Naive thymus-derived CD4-positive, alpha-beta T cell (primary cell): ENCODE results near the gene REX1BD. TPM values are rescaled to one million over a fixed set of nuclear protein-coding genes. Genes with fewer than 3 reads are reported as not detected.

ENCODE experiments used
- ATAC-seq: fragments of 150-1000 bp; cut with Tn5 transposase; 2 replicates; pipeline ENCODE4 v1.10.0; 2021; ENCODE audit warnings: mild to moderate bottlenecking, moderate library complexity
- CTCF ChIA-PET: fragments of 350-600 bp; sonication (Branson Sonifier 250); formaldehyde crosslinking; loops from one replicate; lab custom pipeline; 2021; ENCODE audit warnings: antibody characterized with exemption; lab: Charles Lee
- POLR2A ChIA-PET: fragments of 350-600 bp; sonication (Branson Sonifier 250); formaldehyde crosslinking; loops from one replicate; lab custom pipeline; 2021; ENCODE audit warnings: antibody characterized with exemption, inconsistent platforms; lab: Charles Lee
- DNase-seq, 9 donors: peaks; one replicate each; pipeline versions ENCODE4 v3.0.0 to v3.0.0-alpha.2; 2020 to 2022; ENCODE audit warnings: mixed read lengths in 1 of 9
- H3K27ac ChIP-seq: one replicate; pipeline ENCODE4 v1.7.0; 2013; ENCODE audit warnings: mild to moderate bottlenecking, low read depth, low read length, moderate library complexity
- H3K27me3 ChIP-seq, 2 donors: one replicate each; pipeline ENCODE4 v1.7.0; 2013; ENCODE audit warnings: low read length in 2 of 2, mild to moderate bottlenecking in 2 of 2, moderate library complexity in 2 of 2; ENCODE audit not compliant: control insufficient read depth in 2 of 2, insufficient read depth in 2 of 2
- H3K36me3 ChIP-seq, 3 experiments: 1 replicate in 2 of 3; 2 replicates in 1 of 3; pipeline ENCODE4 v1.7.0; 2013; ENCODE audit warnings: low read length in 3 of 3, mild to moderate bottlenecking in 3 of 3, moderate library complexity in 1 of 3; ENCODE audit not compliant: insufficient read depth in 3 of 3, control insufficient read depth in 2 of 3
- H3K4me1 ChIP-seq, 2 donors: one replicate each; pipeline ENCODE4 v1.7.0; 2013; ENCODE audit warnings: low read length in 2 of 2, mild to moderate bottlenecking in 2 of 2, moderate library complexity in 1 of 2; ENCODE audit not compliant: control insufficient read depth in 2 of 2, insufficient read depth in 2 of 2
- H3K4me3 ChIP-seq: 2 replicates; pipeline ENCODE4 v1.7.0; 2013; ENCODE audit warnings: mild to moderate bottlenecking, low read length
- H3K9me3 ChIP-seq, 3 experiments: 1 replicate in 2 of 3; 2 replicates in 1 of 3; pipeline ENCODE4 v1.7.0; 2013; ENCODE audit warnings: low read length in 3 of 3; ENCODE audit not compliant: control insufficient read depth in 2 of 3
- H3K27ac Mint-ChIP-seq, 9 donors: one replicate each; pipeline ENCODE4 v1.8.0; 2020 to 2022; ENCODE audit warnings: mixed read lengths in 9 of 9, mild to moderate bottlenecking in 8 of 9, moderate library complexity in 5 of 9, inconsistent platforms in 2 of 9
- H3K27me3 Mint-ChIP-seq, 5 donors: one replicate each; pipeline ENCODE4 v1.8.0; 2021 to 2022; ENCODE audit warnings: mixed read lengths in 5 of 5, mild to moderate bottlenecking in 1 of 5
- H3K36me3 Mint-ChIP-seq, 5 donors: one replicate each; pipeline ENCODE4 v1.8.0; 2020 to 2022; ENCODE audit warnings: mixed read lengths in 5 of 5, mild to moderate bottlenecking in 3 of 5, inconsistent platforms in 1 of 5
- H3K4me1 Mint-ChIP-seq, 7 donors: one replicate each; pipeline ENCODE4 v1.8.0; 2020 to 2022; ENCODE audit warnings: mixed read lengths in 7 of 7, mild to moderate bottlenecking in 3 of 7, inconsistent platforms in 1 of 7
- H3K4me3 Mint-ChIP-seq, 10 donors: one replicate each; pipeline ENCODE4 v1.8.0; 2020 to 2022; ENCODE audit warnings: mild to moderate bottlenecking in 10 of 10, mixed read lengths in 10 of 10, moderate library complexity in 6 of 10, inconsistent platforms in 2 of 10
- H3K9me3 Mint-ChIP-seq, 11 donors: one replicate each; pipeline ENCODE4 v1.8.0; 2020 to 2022; ENCODE audit warnings: mixed read lengths in 11 of 11, mild to moderate bottlenecking in 4 of 11, inconsistent platforms in 1 of 11, moderate library complexity in 1 of 11
- intact Hi-C, 2 donors: fragments of 100-400 bp; cut with micrococcal nuclease; formaldehyde crosslinking; loops; one replicate each; pipeline ENCODE4 v1.15.1; 2023
- polyA plus RNA-seq, 2 donors: library from polyadenylated mRNA; unstranded; fragments of 300-500 nt; fragmentation: Illumina TruSeq; gene quantifications; one replicate each; pipeline ENCODE4 v1.2.3, GENCODE V29; 2021
- total RNA-seq, 6 experiments: library from RNA in 5 of 6; stranded (reverse) in 5 of 6; gene quantifications; 1 replicate in 5 of 6; 2 replicates in 1 of 6; pipeline ENCODE4 v1.2.3 and lab custom pipeline; 2021 to 2026

REX1BD gene
- total and polyA plus RNA-seq, 7 experiments from 2014 or later, result 83.9 to 197 (median 151) TPM

- no peak for ATAC-seq
- peak overlapping the region in 1 of 9 donors; percentile 15 for H3K27ac Mint-ChIP-seq
- no peak overlapping the region for H3K27ac ChIP-seq
- ChIA-PET POLR2A (no interaction called here), CTCF (no interaction called here)
- no peaks in the 10 kb centered on the region for H3K4me1 ChIP-seq
- intact Hi-C loops, result no loop called here
- H3K4me1 Mint-ChIP-seq, result peaks cover 0 to under 1% (median 0%) of the 10 kb centered on the region in 7 donors
- H3K9me3 ChIP-seq, result no peaks in the 10 kb centered on the region
- no peaks in the 10 kb centered on the region for H3K27me3 ChIP-seq
- no peak overlapping the region for H3K4me3 Mint-ChIP-seq
- no peaks in the 10 kb centered on the region for H3K36me3 ChIP-seq
- H3K27me3 Mint-ChIP-seq, result peaks cover 0 to 9% (median 3%) of the 10 kb centered on the region in 5 donors
- H3K9me3 Mint-ChIP-seq, result no peaks in the 10 kb centered on the region
- no peak overlapping the region for H3K4me3 ChIP-seq
- no peaks in the 10 kb centered on the region for H3K36me3 Mint-ChIP-seq
- DNase-seq, result no peak
Observed at GRCh38 chr19:18629166-18630088, 40.8 kb downstream of the REX1BD start.

DNA sequence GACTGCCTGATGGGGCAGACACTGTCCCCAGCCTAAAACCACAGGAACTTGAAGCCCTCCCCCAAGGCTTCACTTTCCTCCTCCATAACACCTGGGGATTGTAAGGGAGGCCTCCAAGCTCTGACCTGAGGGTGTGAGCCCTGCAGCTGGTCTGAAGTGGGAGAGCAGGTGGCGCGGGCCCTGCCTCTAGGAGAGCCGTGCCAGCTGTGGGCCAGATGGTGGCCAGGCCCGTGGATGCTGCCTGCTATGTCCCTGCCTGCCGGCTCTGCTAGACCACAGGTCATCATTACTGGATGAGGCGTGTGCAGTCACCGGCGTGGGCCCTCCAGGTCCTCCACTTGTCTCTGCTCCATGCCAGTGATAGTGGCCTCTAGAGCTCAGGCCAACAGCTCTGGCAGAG lies 44.7 kb downstream of the REX1BD start:
- Histone ChIP-seq H3K36me3 (peaks cover 0 to 5% (median 0%) of the 10 kb centered on the region in 3 experiments), H3K4me1 (peaks cover 6 to 18% of the 10 kb centered on the region in 2 donors), H3K27ac (no peak overlapping the region), H3K4me3 (no peak overlapping the region), H3K9me3 (no peaks in the 10 kb centered on the region), H3K27me3 (no peaks in the 10 kb centered on the region)
- intact Hi-C loops, result no loop called here
- peaks cover 0 to 3% (median 0%) of the 10 kb centered on the region in 11 donors for H3K9me3 Mint-ChIP-seq
- POLR2A ChIA-PET, result no interaction called here
- DNase-seq, result no peak
- CTCF ChIA-PET, result no interaction called here
- peaks cover 20 to 33% (median 28%) of the 10 kb centered on the region in 7 donors for H3K4me1 Mint-ChIP-seq
- no peak overlapping the region for H3K27ac Mint-ChIP-seq
- H3K27me3 Mint-ChIP-seq, result peaks cover 0 to 21% (median 3%) of the 10 kb centered on the region in 5 donors
- H3K4me3 Mint-ChIP-seq, result no peak overlapping the region
- no peak for ATAC-seq
- no peaks in the 10 kb centered on the region for H3K36me3 Mint-ChIP-seq

GRCh38 chr19:18634612-18635297 lies 46.2 kb downstream of the REX1BD start:
- ATAC-seq, result no peak
- ChIA-PET POLR2A (interaction anchor here (0.9 to 1.3 kb wide), 3 partner anchors 41 to 198 kb away, joined by 3 read pairs; partner anchors contain the start of gene UBA52), CTCF (no interaction called here)
- Mint-ChIP-seq H3K36me3 (no peaks in the 10 kb centered on the region), H3K4me1 (peaks cover 23 to 42% (median 35%) of the 10 kb centered on the region in 7 donors), H3K27ac (peak overlapping the region in 4 of 9 donors; percentile 5 to 70 (median 44)), H3K27me3 (peaks cover 0 to 21% (median 3%) of the 10 kb centered on the region in 5 donors), H3K4me3 (peak overlapping the region in 5 of 10 donors; percentile 30 to 89 (median 71)), H3K9me3 (peaks cover 0 to 3% (median 0%) of the 10 kb centered on the region in 11 donors)
- H3K4me3 ChIP-seq, result no peak overlapping the region
- peaks cover 6 to 19% of the 10 kb centered on the region in 2 donors for H3K4me1 ChIP-seq
- no peak overlapping the region for H3K27ac ChIP-seq
- peaks cover 0 to 5% (median 0%) of the 10 kb centered on the region in 3 experiments for H3K36me3 ChIP-seq
- intact Hi-C loops, result loop anchor here (5.0 kb wide), 4 partner anchors 92 to 773 kb away; partner anchors contain the start of genes FKBP8 (in 1 of the 2), GATAD2A (in 1 of the 2) and ISYNA1 (in 1 of the 2)
- H3K9me3 ChIP-seq, result no peaks in the 10 kb centered on the region
- peak in 4 of 9 donors; percentile 24 to 31 (median 28) for DNase-seq
- no peaks in the 10 kb centered on the region for H3K27me3 ChIP-seq

DNA sequence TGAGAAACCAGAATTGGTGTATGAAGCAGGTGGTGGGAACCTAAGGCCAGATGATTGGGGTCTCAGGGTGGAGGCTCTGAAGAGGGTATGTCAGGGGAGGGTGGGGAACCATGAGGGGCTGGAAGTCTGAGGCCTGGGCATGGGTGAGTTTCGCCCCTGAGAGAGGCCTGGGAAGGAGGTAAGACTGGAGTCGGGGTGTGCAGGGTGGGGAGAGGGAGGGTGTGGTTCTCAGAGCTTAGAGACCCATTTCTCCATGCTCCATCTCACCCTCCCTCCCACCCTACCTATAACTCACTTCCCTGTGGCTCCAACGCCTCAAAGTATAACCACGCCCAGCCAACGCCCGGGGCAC lies 47.2 kb downstream of the REX1BD start:
- Mint-ChIP-seq H3K9me3 (peaks cover 0 to 3% (median 0%) of the 10 kb centered on the region in 11 donors), H3K4me3 (peak overlapping the region; percentile 71 to 100 (median 88)), H3K4me1 (peaks cover 23 to 46% (median 36%) of the 10 kb centered on the region in 7 donors), H3K27me3 (peaks cover 0 to 18% (median 3%) of the 10 kb centered on the region in 5 donors), H3K27ac (peak overlapping the region; percentile 70 to 96 (median 87)), H3K36me3 (no peaks in the 10 kb centered on the region)
- no peaks in the 10 kb centered on the region for H3K9me3 ChIP-seq
- DNase-seq, result no peak
- H3K4me3 ChIP-seq, result no peak overlapping the region
- CTCF ChIA-PET, result no interaction called here
- no peak for ATAC-seq
- peaks cover 0 to 5% (median 0%) of the 10 kb centered on the region in 3 experiments for H3K36me3 ChIP-seq
- intact Hi-C loops, result loop anchor here (1.0 to 5.0 kb wide), 17 partner anchors 24 to 771 kb away; partner anchors contain the start of genes ARMC6 (in 2 of the 2), COPE (in 2 of the 2), CRTC1 (in 2 of the 2) and DDX49 (in 2 of the 2)
- H3K27ac ChIP-seq, result no peak overlapping the region
- peaks cover 6 to 19% of the 10 kb centered on the region in 2 donors for H3K4me1 ChIP-seq
- H3K27me3 ChIP-seq, result no peaks in the 10 kb centered on the region
- POLR2A ChIA-PET, result no interaction called here

DNA sequence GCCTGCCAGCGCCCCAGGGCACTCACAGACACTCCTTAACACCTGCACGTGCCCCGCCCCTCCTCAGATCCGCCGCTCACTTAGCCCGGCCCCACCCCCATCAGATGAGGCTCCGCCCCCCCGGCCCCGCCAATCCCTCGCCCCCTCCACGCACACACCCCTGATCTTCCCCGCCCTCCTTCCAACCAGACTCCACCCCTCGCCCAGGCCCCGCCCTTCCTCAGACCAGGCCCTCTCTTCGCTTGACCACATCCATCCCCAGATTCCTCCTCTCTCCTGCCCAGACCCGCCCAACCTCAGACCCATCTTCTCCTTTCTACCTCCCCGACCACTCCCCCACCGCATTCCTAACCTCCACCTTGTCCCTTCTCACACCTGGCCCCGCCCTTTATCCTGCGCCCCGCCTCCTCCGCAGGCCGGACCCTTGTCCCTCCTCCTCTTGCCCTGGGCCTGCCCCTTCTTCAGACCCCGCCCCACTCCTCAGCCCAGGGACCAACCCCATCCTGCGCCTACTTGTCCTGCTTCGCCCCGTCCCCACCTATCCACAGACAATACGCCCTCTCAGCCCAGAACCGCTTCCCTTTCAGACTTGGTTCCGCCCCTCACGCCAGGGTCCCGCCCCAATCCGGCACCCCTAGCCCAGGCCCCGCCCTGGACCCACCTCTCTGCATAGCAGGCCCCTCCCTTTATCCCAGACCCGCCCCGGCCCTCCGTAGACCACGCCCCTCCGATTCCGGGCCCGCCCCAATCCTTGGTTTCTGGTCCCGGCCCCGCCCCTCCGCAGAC lies 47.8 kb downstream of the REX1BD start:
- intact Hi-C loops, result loop anchor here (1.0 to 5.0 kb wide), 17 partner anchors 24 to 771 kb away; partner anchors contain the start of genes ARMC6 (in 2 of the 2), COPE (in 2 of the 2), CRTC1 (in 2 of the 2) and DDX49 (in 2 of the 2)
- DNase-seq (peak; percentile 97 to 100 (median 98)), ATAC-seq (peak; percentile 95)
- Histone ChIP-seq H3K9me3 (no peaks in the 10 kb centered on the region), H3K4me1 (peaks cover 6 to 19% of the 10 kb centered on the region in 2 donors), H3K27me3 (no peaks in the 10 kb centered on the region), H3K4me3 (peak overlapping the region; percentile 77), H3K36me3 (peaks cover 0 to 5% (median 0%) of the 10 kb centered on the region in 3 experiments), H3K27ac (peak overlapping the region; percentile 88)
- H3K4me1 Mint-ChIP-seq, result peaks cover 23 to 48% (median 36%) of the 10 kb centered on the region in 7 donors
- POLR2A ChIA-PET, result no interaction called here
- peaks cover 0 to 3% (median 0%) of the 10 kb centered on the region in 11 donors for H3K9me3 Mint-ChIP-seq
- H3K4me3 Mint-ChIP-seq, result peak overlapping the region; percentile 71 to 100 (median 88)
- H3K27me3 Mint-ChIP-seq, result peaks cover 0 to 18% (median 3%) of the 10 kb centered on the region in 5 donors
- no peaks in the 10 kb centered on the region for H3K36me3 Mint-ChIP-seq
- CTCF ChIA-PET, result no interaction called here
- peak overlapping the region; percentile 70 to 96 (median 87) for H3K27ac Mint-ChIP-seq
